HCT116 (cell line): ENCODE data around the gene FGD4. TPM values are rescaled to one million over a fixed set of nuclear protein-coding genes. Genes with fewer than 3 reads are reported as not detected.

Experiments used
- ATAC-seq: fragments of 200-7000 bp; cut with Tn5 transposase; 2 replicates; pipeline ENCODE4 v1.9.1; 2020; ENCODE audit warnings: mild to moderate bottlenecking, moderate library complexity
- BruUV-seq: library from RNA; stranded (reverse); fragments of 400-500 nt; replicated peaks from 2 replicates; lab custom pipeline; 2021; lab: Mats Ljungman, UMichigan
- CTCF ChIA-PET: fragments of 300-600 bp; sonication (Branson Sonifier 250); formaldehyde crosslinking; loops from one replicate; lab custom pipeline; 2021; ENCODE audit warnings: antibody characterized with exemption; lab: Charles Lee
- POLR2A ChIA-PET: fragments of 300-600, 350-600 bp; sonication (Branson Sonifier 250); formaldehyde crosslinking; loops from one replicate; lab custom pipeline; 2021; ENCODE audit warnings: antibody characterized with exemption; lab: Charles Lee
- RAD21 ChIA-PET, 2 experiments: fragments of 300-600 bp; sonication (Branson Sonifier 250); formaldehyde crosslinking; loops; one replicate each; lab custom pipeline; 2023; ENCODE audit warnings: low total read pairs in 2 of 2; ENCODE audit not compliant: uncharacterized antibody in 2 of 2, unreplicated experiment in 2 of 2, low non-redundant PET in 1 of 2; lab: Charles Lee
- DNase-seq: peaks from one replicate; pipeline ENCODE4 v3.0.0-alpha.2; 2010; ENCODE audit warnings: low read depth, low spot score
- H2AFZ ChIP-seq: fragments of 200-600 bp; shearing (Covaris generic), sonication (generic); 2 replicates; pipeline ENCODE4 v1.6.1; 2017; ENCODE audit warnings: low read depth, mixed run types, mixed read lengths, antibody characterized with exemption, low read length; ENCODE audit not compliant: poor library complexity, severe bottlenecking
- H3K27ac ChIP-seq: 2 replicates; pipeline ENCODE4 v1.5.1; 2012; ENCODE audit warnings: low read depth, low read length
- H3K27me3 ChIP-seq: fragments of 200-600 bp; sonication (generic); 2 replicates; pipeline ENCODE4 v1.6.1; 2016; ENCODE audit warnings: mixed run types, low read length, mixed read lengths; ENCODE audit not compliant: insufficient read depth
- H3K36me3 ChIP-seq, 2 experiments: fragments of 200-500 bp in 1 of 2; fragments of 200-600 bp in 1 of 2; sonication (Bioruptor generic) in 1 of 2; sonication (generic) in 1 of 2; 2 replicates each; pipeline versions ENCODE4 v1.5.1 to v1.6.1; 2014 to 2016; ENCODE audit warnings: low read length in 2 of 2, inconsistent platforms in 1 of 2, mixed read lengths in 1 of 2, mixed run types in 1 of 2; ENCODE audit not compliant: insufficient read depth in 2 of 2, control insufficient read depth in 1 of 2
- H3K4me1 ChIP-seq, 2 experiments: fragments of 200-600 bp in 1 of 2; sonication (generic) in 1 of 2; 2 replicates each; pipeline versions ENCODE4 v1.5.1 to v1.6.1; 2012 to 2017; ENCODE audit warnings: low read length in 2 of 2, inconsistent platforms in 1 of 2, mild to moderate bottlenecking in 1 of 2, mixed read lengths in 1 of 2, mixed run types in 1 of 2, moderate library complexity in 1 of 2; ENCODE audit not compliant: insufficient read depth in 2 of 2, control insufficient read depth in 1 of 2
- H3K4me2 ChIP-seq: fragments of 200-600 bp; sonication (generic); 2 replicates; pipeline ENCODE4 v1.6.1; 2017; ENCODE audit warnings: mixed run types, low read length, mixed read lengths
- H3K4me3 ChIP-seq, 2 experiments: fragments of 200-600 bp in 1 of 2; sonication (generic) in 1 of 2; replicated peaks in 1 of 2; 2 replicates each; pipeline ENCODE4 v1.5.1; 2011 to 2016; ENCODE audit warnings: low read length in 2 of 2, control low read depth in 1 of 2, low read depth in 1 of 2, mild to moderate bottlenecking in 1 of 2, mixed read lengths in 1 of 2, mixed run types in 1 of 2
- H3K79me2 ChIP-seq: fragments of 200-600 bp; sonication (generic); 2 replicates; pipeline ENCODE4 v1.6.1; 2017; ENCODE audit warnings: mild to moderate bottlenecking, mixed run types, low read length, moderate library complexity, mixed read lengths; ENCODE audit not compliant: insufficient read depth
- H3K9ac ChIP-seq: fragments of 200-600 bp; sonication (generic); 2 replicates; pipeline ENCODE4 v1.6.1; 2016; ENCODE audit warnings: low read length, mixed read lengths
- H3K9me2 ChIP-seq: fragments of 200-600 bp; sonication (generic), shearing (Covaris generic); 2 replicates; pipeline ENCODE4 v1.6.1; 2017; ENCODE audit warnings: mixed run types, mild to moderate bottlenecking, moderate library complexity; ENCODE audit not compliant: insufficient read depth
- H3K9me3 ChIP-seq, 2 experiments: fragments of 200-500 bp in 1 of 2; fragments of 200-600 bp in 1 of 2; sonication (Bioruptor generic) in 1 of 2; sonication (generic) in 1 of 2; 2 replicates each; pipeline ENCODE4 v1.6.1; 2014 to 2017; ENCODE audit warnings: low read length in 2 of 2, mixed read lengths in 2 of 2, inconsistent platforms in 1 of 2, low read depth in 1 of 2, mild to moderate bottlenecking in 1 of 2, mixed run types in 1 of 2, moderate library complexity in 1 of 2; ENCODE audit not compliant: control insufficient read depth in 1 of 2, insufficient read depth in 1 of 2
- H4K20me1 ChIP-seq: fragments of 200-600 bp; sonication (generic), shearing (Covaris generic); 2 replicates; pipeline ENCODE4 v1.6.1; 2017; ENCODE audit warnings: mixed run types, mild to moderate bottlenecking, moderate library complexity; ENCODE audit not compliant: insufficient read depth
- CBX3 ChIP-seq: IDR thresholded peaks from 2 replicates; pipeline ENCODE4 v1.6.1; 2012; ENCODE audit warnings: low read depth
- CEBPB ChIP-seq: IDR thresholded peaks from 2 replicates; pipeline ENCODE4 v1.6.1; 2012; ENCODE audit warnings: low read depth
- CTCF ChIP-seq, 3 experiments: fragments of 200-600 bp in 1 of 3; sonication (generic) in 1 of 3; IDR thresholded peaks in 2 of 3; conservative IDR thresholded peaks in 1 of 3; 2 replicates each; pipeline ENCODE4 v1.5.1; 2012 to 2017; ENCODE audit warnings: low read depth in 2 of 3, low read length in 2 of 3, antibody characterized with exemption in 1 of 3, borderline replicate concordance in 1 of 3, control low read depth in 1 of 3, mild to moderate bottlenecking in 1 of 3, mixed read lengths in 1 of 3, mixed run types in 1 of 3, moderate library complexity in 1 of 3; ENCODE audit not compliant: insufficient read depth in 1 of 3
- EGR1 ChIP-seq: IDR thresholded peaks from 2 replicates; pipeline ENCODE4 v1.6.1; 2012; ENCODE audit warnings: low read depth
- ELF1 ChIP-seq: IDR thresholded peaks from 2 replicates; pipeline ENCODE4 v1.6.1; 2012; ENCODE audit warnings: low read depth, borderline replicate concordance
- EZH2 ChIP-seq: fragments of 200-600 bp; sonication (generic); IDR thresholded peaks from 2 replicates; pipeline ENCODE4 v1.6.1; 2017; ENCODE audit warnings: antibody characterized with exemption, mixed run types
- JUND ChIP-seq: IDR thresholded peaks from 2 replicates; pipeline ENCODE4 v1.6.1; 2012
- POLR2A ChIP-seq: IDR thresholded peaks from 2 replicates; pipeline ENCODE4 v1.7.0; 2011; ENCODE audit warnings: borderline replicate concordance; ENCODE audit not compliant: insufficient read depth, insufficient read length; ENCODE audit errors: extremely low read depth
- SIN3A ChIP-seq: IDR thresholded peaks from 2 replicates; pipeline ENCODE4 v1.6.1; 2012; ENCODE audit warnings: low read depth
- SP1 ChIP-seq: IDR thresholded peaks from 2 replicates; pipeline ENCODE4 v1.6.1; 2012; ENCODE audit warnings: low read depth
- TCF7L2 ChIP-seq: IDR thresholded peaks from 2 replicates; pipeline ENCODE4 v1.7.0; 2011; ENCODE audit warnings: borderline replicate concordance, inconsistent platforms; ENCODE audit not compliant: insufficient read depth, insufficient read length; ENCODE audit errors: extremely low read depth
- YY1 ChIP-seq: IDR thresholded peaks from 2 replicates; pipeline ENCODE4 v1.6.1; 2011; ENCODE audit warnings: low read length, low read depth, moderate library complexity, mild to moderate bottlenecking; ENCODE audit not compliant: insufficient replicate concordance; ENCODE audit errors: extremely low read depth
- ZNF274 ChIP-seq: fragments of 200-500 bp; sonication (Bioruptor generic); IDR thresholded peaks from 2 replicates; pipeline ENCODE4 v1.6.1; 2014; ENCODE audit warnings: mild to moderate bottlenecking, low read depth, low read length, inconsistent platforms
- intact Hi-C: fragments of 100-400 bp; cut with micrococcal nuclease; formaldehyde crosslinking; loops from 2 replicates; pipeline ENCODE4 v1.10.0; 2022
- total RNA-seq: library from RNA; stranded (reverse); gene quantifications from one replicate; pipeline ENCODE4 v1.2.1, GENCODE V29; 2021; ENCODE audit not compliant: unreplicated experiment
- TF ChIP-seq, protein P1 (sequence below): IDR thresholded peaks from 2 replicates; pipeline ENCODE4 v1.6.1; 2012; ENCODE audit warnings: low read depth
- TF ChIP-seq, protein P2 (sequence below): IDR thresholded peaks from 2 replicates; pipeline ENCODE4 v1.6.1; 2011; ENCODE audit warnings: mild to moderate bottlenecking, low read length, moderate library complexity; ENCODE audit not compliant: insufficient replicate concordance; ENCODE audit errors: extremely low read depth

FGD4 gene
- total RNA-seq, 1 experiment from 2014 or later: 7.7 TPM

DNA sequence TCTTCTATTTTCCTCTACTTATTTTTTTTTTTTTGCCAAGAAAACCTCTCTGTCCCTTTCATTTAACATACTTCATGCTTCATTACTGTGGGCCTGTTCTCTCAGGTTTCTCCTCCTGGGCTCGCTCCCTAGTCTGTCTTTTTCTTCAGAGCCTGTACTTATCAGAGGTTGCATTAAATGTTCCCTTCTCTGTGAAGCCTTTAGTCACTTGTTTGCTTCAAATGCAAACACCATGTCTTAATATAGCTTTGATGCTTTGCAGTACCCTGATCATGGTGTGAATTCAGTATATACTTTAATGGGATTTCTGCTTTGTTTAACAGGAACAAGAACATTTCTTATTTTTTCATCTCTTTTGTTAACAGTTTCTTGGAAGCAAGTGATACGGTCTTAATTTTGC is 207.1 kb downstream of the FGD4 start:
- DNase-seq (no peak), ATAC-seq (no peak)
- no peak overlapping the region for H2AFZ ChIP-seq
- ChIA-PET POLR2A (no interaction called here), CTCF (no interaction called here), RAD21 (no interaction called here)
- no peak overlapping the region for H3K27ac ChIP-seq
- H3K36me3 ChIP-seq: no peaks in the 10 kb centered on the region
- H3K9ac ChIP-seq: no peak overlapping the region
- no peaks in the 10 kb centered on the region for H3K27me3 ChIP-seq
- H3K4me1 ChIP-seq: no peaks in the 10 kb centered on the region
- no TSS peak for BruUV-seq
- TF ChIP-seq, protein P1, sequence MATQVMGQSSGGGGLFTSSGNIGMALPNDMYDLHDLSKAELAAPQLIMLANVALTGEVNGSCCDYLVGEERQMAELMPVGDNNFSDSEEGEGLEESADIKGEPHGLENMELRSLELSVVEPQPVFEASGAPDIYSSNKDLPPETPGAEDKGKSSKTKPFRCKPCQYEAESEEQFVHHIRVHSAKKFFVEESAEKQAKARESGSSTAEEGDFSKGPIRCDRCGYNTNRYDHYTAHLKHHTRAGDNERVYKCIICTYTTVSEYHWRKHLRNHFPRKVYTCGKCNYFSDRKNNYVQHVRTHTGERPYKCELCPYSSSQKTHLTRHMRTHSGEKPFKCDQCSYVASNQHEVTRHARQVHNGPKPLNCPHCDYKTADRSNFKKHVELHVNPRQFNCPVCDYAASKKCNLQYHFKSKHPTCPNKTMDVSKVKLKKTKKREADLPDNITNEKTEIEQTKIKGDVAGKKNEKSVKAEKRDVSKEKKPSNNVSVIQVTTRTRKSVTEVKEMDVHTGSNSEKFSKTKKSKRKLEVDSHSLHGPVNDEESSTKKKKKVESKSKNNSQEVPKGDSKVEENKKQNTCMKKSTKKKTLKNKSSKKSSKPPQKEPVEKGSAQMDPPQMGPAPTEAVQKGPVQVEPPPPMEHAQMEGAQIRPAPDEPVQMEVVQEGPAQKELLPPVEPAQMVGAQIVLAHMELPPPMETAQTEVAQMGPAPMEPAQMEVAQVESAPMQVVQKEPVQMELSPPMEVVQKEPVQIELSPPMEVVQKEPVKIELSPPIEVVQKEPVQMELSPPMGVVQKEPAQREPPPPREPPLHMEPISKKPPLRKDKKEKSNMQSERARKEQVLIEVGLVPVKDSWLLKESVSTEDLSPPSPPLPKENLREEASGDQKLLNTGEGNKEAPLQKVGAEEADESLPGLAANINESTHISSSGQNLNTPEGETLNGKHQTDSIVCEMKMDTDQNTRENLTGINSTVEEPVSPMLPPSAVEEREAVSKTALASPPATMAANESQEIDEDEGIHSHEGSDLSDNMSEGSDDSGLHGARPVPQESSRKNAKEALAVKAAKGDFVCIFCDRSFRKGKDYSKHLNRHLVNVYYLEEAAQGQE: no peak
- no peak for TF ChIP-seq EGR1
- TF ChIP-seq YY1: no peak
- TF ChIP-seq CEBPB: no peak
- no peak for TF ChIP-seq JUND
- TF ChIP-seq ZNF274: no peak
- TF ChIP-seq CBX3: no peak
- TF ChIP-seq EZH2: no peak
- no peak for TF ChIP-seq ELF1
- no peak for TF ChIP-seq POLR2A
- no peak for TF ChIP-seq SP1
- TF ChIP-seq CTCF (IDR thresholded peaks at IDR 0.05 in 2 of 3, conservative IDR thresholded peaks at IDR 0.05 in 1 of 3; ENCODE audit: borderline replicate concordance in 1 of 3, insufficient read depth in 1 of 3, low read depth in 2 of 3, low read length in 2 of 3): no peak
- TF ChIP-seq SIN3A: no peak
- no peak for TF ChIP-seq TCF7L2
- TF ChIP-seq, protein P2, sequence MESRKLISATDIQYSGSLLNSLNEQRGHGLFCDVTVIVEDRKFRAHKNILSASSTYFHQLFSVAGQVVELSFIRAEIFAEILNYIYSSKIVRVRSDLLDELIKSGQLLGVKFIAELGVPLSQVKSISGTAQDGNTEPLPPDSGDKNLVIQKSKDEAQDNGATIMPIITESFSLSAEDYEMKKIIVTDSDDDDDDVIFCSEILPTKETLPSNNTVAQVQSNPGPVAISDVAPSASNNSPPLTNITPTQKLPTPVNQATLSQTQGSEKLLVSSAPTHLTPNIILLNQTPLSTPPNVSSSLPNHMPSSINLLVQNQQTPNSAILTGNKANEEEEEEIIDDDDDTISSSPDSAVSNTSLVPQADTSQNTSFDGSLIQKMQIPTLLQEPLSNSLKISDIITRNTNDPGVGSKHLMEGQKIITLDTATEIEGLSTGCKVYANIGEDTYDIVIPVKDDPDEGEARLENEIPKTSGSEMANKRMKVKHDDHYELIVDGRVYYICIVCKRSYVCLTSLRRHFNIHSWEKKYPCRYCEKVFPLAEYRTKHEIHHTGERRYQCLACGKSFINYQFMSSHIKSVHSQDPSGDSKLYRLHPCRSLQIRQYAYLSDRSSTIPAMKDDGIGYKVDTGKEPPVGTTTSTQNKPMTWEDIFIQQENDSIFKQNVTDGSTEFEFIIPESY: no peak
- no peak overlapping the region for H3K4me3 ChIP-seq
- no peak overlapping the region for H3K4me2 ChIP-seq
- no peaks in the 10 kb centered on the region for H3K9me3 ChIP-seq
- no peaks in the 10 kb centered on the region for H3K79me2 ChIP-seq
- H4K20me1 ChIP-seq: no peaks in the 10 kb centered on the region
- intact Hi-C loops: no loop called here
- H3K9me2 ChIP-seq: no peaks in the 10 kb centered on the region
